Measurements from ENCODE around the gene MINDY4. TPM values are rescaled to one million over a fixed set of nuclear protein-coding genes. Genes with fewer than 3 reads are reported as not detected.

MINDY4 gene
- total and polyA plus RNA-seq, 2 of the 8 experiments (the other 6 are each of a cell fraction or from before 2014, with no cell fraction given) = 1.3 to 3.6 TPM

DNA sequence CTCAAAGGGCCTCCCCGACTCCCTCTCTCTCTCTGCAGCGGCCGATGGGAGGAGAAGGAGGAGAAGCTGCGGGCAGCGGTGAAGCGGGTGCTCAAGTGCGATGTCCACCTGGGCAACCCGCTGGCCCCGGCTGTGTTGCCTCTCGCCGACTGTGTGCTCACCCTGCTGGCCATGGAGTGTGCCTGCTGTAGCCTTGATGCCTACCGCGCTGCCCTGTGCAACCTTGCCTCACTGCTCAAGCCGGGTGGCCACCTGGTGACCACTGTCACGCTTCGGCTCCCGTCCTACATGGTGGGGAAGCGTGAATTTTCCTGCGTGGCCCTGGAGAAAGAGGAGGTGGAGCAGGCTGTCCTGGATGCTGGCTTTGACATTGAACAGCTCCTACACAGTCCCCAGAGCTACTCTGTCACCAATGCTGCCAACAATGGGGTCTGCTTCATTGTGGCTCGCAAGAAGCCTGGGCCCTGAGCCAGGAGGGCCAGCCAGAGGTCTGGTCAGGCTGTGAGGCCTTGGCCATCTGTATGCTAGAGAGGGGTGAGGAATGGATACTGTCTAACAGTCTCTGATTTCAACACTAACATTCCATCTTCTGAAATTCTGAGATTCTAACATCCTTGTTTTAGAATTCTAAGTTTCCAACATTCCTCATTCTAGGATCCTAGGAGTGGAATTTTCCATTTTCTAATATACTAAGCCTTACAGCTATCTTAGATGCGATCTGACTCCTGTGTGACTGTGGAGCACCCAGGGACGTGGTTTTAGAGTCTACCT, 15.6 kb upstream of the MINDY4 start:
- no peak overlapping the region for H3K27ac ChIP-seq (ENCODE audit: low read depth, low read length)
- DNase-seq (ENCODE audit: low read depth in 1 of 2, low spot score in 2 of 2) (no peak), FAIRE-seq (no peak)
- ChIA-PET POLR2A (ENCODE audit: partially characterized antibody) (interaction anchor here (1.3 kb wide), 1 partner anchor 150 kb away, joined by 3 read pairs; no protein-coding TSS in a partner anchor), CTCF (ENCODE audit: partially characterized antibody) (interaction anchor here (1.3 to 3.9 kb wide), 5 partner anchors 9 to 73 kb away, joined by 3 to 19 read pairs (median 6); partner anchors contain the start of gene CRHR2)
- no peak overlapping the region for H3K9ac ChIP-seq (replicated peaks in 1 of 4; ENCODE audit: extremely low read depth in 1 of 4, low read depth in 3 of 4, low read length in 3 of 4)
- H3K27me3 ChIP-seq (replicated peaks in 1 of 4; ENCODE audit: control insufficient read depth in 3 of 4, extremely low read depth in 1 of 4, insufficient read depth in 3 of 4, low read length in 3 of 4) = no peaks in the 10 kb centered on the region; a peak in 1 of 7 replicates
- no peak overlapping the region for H2AFZ ChIP-seq (ENCODE audit: low read length)
- no peak overlapping the region for H2BK120ac ChIP-seq (replicated peaks; ENCODE audit: low read depth, low read length)
- no peak overlapping the region for H3K4ac ChIP-seq (replicated peaks; ENCODE audit: insufficient read length, low read depth, low read length)
- H4K20me1 ChIP-seq (replicated peaks in 1 of 2; ENCODE audit: control insufficient read depth in 1 of 2, insufficient read depth in 2 of 2, low read length in 2 of 2) = peaks cover 0 to 5% of the 10 kb centered on the region in 2 experiments
- no peak overlapping the region for H3K23ac ChIP-seq (ENCODE audit: insufficient read length)
- no peak overlapping the region for H3K4me2 ChIP-seq (ENCODE audit: insufficient read depth in 1 of 2, low read depth in 2 of 2, low read length in 2 of 2)
- no peak overlapping the region for H2BK12ac ChIP-seq (ENCODE audit: low read depth, low read length)
- H3K79me2 ChIP-seq (ENCODE audit: control insufficient read depth in 1 of 2, insufficient read depth in 2 of 2, low read length in 2 of 2) = no peaks in the 10 kb centered on the region
- TF ChIP-seq CTCF (IDR thresholded peaks at IDR 0.05; ENCODE audit: control extremely low read depth in 1 of 3, insufficient read depth in 1 of 3, low read depth in 1 of 3, low read length in 3 of 3) = peak in 2 of 3 experiments; percentile 26 to 42; a peak in 2 of 4 replicates
- TF ChIP-seq, protein P1, sequence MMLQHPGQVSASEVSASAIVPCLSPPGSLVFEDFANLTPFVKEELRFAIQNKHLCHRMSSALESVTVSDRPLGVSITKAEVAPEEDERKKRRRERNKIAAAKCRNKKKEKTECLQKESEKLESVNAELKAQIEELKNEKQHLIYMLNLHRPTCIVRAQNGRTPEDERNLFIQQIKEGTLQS (IDR thresholded peaks at IDR 0.05; ENCODE audit: insufficient read depth, low read depth, low read length) = no peak
- H3K4me1 ChIP-seq (replicated peaks in 1 of 4; ENCODE audit: control insufficient read depth in 3 of 4, insufficient read depth in 4 of 4, low read length in 3 of 4) = no peaks in the 10 kb centered on the region; a peak in 1 of 7 replicates
- H3K9me3 ChIP-seq (ENCODE audit: insufficient read depth in 2 of 2, low read depth in 1 of 2, low read length in 1 of 2) = no peaks in the 10 kb centered on the region; a peak in 1 of 4 replicates
- H4K5ac ChIP-seq (ENCODE audit: insufficient read length, low read depth, low read length) = no peak overlapping the region
- H3K14ac ChIP-seq (ENCODE audit: insufficient read length) = no peak overlapping the region
- no peak overlapping the region for H2AK5ac ChIP-seq (ENCODE audit: low read depth, low read length)
- no peak overlapping the region for H2BK5ac ChIP-seq (ENCODE audit: low read depth, low read length)
- 91% methylated on average over 22 of the region's 22 CpGs; no CpG with 5 or more reads in 1 of the 2 experiments for WGBS, 2 experiments (ENCODE audit: extremely low coverage in 1 of 2, insufficient coverage in 1 of 2, insufficient read length in 1 of 2, insufficient replicate concordance in 2 of 2, low coverage in 1 of 2, low lambda C conversion rate in 2 of 2, missing lambda C conversion rate in 1 of 2)
- no peaks in the 10 kb centered on the region for H3K79me1 ChIP-seq (ENCODE audit: low read depth, low read length)
- no peak overlapping the region for H2BK15ac ChIP-seq (ENCODE audit: low read length)
- no peak overlapping the region for H2BK20ac ChIP-seq (ENCODE audit: low read length)
- no peak overlapping the region for H3K4me3 ChIP-seq (ENCODE audit: extremely low read depth in 1 of 4, insufficient read depth in 2 of 4, low read depth in 3 of 4, low read length in 4 of 4)
- H4K8ac ChIP-seq (ENCODE audit: extremely low read depth, insufficient read depth, low read length) = peak overlapping the region; percentile 9; the same call in 1 of the 2 replicates
- H3K56ac ChIP-seq (replicated peaks; ENCODE audit: insufficient read length, low read depth, low read length) = no peak overlapping the region
- H3K36me3 ChIP-seq (ENCODE audit: control insufficient read depth in 2 of 4, insufficient read depth in 4 of 4, low read length in 3 of 4) = no peaks in the 10 kb centered on the region
- no peak overlapping the region for H3K18ac ChIP-seq (ENCODE audit: extremely low read depth, low read length)
- no peak overlapping the region for H4K91ac ChIP-seq (replicated peaks; ENCODE audit: insufficient read length, low read length)
- H3K23me2 ChIP-seq (ENCODE audit: low read depth, low read length) = peaks cover 6% of the 10 kb centered on the region; the same call in 1 of the 2 replicates

All from H1 (cell line).